Measurements from ENCODE around the gene PITRM1.

The PITRM1 gene

GRCh38 chr10:3140280-3140679, 32.3 kb downstream of the PITRM1 start:
- in situ Hi-C loops (cut with MboI; ENCODE audit: low sequenced_read_pairs): no loop called here

DNA sequence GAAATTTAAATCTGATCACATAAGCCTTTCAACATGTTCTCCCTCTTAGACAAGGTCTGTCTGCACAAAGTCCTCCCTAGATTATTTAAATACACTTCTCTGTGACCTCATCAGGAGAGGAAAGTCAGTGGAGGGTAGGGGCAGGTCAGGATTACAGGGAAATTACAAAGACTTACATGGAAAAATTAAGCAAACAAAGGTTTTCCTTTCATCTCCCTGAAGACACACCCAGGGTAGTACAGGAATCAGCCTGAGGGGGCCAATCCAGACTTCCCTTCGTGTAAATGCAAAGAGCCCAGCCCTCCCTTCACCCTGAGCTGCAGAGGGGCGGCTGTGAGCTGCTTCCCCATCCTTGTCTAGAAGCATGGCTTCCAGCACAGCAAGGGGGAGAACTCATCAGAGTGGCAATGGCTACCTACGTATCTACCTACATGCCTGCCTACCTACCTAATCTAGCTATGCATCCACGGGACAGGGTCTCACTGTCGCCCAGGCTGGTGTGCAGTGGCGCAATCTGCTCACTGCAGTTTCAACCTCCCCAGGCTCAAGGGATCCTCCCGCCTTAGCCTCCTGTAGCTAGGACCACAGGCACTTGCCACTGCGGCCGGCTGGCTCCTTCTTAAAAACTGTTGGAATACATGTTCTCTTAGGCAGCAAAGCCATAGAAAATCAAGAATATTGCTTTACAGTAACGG, 33.2 kb downstream of the PITRM1 start:
- in situ Hi-C loops (cut with MboI; ENCODE audit: low sequenced_read_pairs): no loop called here

GRCh38 chr10:3137958-3138726, 34.4 kb downstream of the PITRM1 start:
- in situ Hi-C loops (cut with MboI; ENCODE audit: low sequenced_read_pairs): no loop called here

DNA sequence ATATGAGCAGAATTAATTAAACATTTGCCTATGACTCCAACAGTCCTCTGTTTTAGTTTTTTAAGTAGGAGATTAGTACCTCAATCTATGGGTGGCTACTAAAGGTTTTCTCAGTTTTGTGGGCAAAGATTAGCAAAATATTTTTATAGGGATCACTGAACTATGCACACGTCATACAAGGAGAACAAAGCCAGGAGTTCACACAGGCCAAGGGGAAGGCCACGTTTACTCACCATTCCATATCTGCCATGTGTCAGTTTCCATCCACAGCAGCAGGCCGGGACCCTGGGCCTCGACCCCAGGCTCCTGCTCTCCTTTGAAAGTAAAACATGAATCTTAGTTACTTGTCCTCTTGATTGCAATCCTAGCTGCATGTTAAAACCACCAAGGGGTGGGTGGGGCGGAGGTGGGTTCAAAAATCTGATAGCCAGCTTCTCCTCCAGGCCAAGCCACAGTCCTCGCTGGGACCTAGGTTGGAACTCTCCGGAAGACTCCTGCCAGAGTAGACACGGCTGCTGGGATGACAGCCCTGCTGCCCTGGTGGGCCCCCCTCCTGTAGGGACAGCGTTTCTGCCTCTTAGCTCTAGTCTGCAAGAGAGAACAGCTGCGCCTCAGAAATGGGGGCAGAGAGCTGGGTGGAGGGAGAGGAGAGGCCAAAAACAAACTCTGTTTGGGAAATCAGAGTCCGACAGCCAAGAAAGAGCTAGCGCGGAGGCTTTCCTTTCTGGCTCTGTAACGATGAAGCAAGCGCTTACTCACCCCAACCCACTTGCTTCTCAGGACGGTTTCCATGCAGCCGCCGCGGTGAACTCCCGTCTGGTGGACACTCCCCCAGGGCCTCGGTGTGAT, 35.6 kb downstream of the PITRM1 start:
- in situ Hi-C loops (cut with MboI; ENCODE audit: low sequenced_read_pairs): no loop called here

DNA sequence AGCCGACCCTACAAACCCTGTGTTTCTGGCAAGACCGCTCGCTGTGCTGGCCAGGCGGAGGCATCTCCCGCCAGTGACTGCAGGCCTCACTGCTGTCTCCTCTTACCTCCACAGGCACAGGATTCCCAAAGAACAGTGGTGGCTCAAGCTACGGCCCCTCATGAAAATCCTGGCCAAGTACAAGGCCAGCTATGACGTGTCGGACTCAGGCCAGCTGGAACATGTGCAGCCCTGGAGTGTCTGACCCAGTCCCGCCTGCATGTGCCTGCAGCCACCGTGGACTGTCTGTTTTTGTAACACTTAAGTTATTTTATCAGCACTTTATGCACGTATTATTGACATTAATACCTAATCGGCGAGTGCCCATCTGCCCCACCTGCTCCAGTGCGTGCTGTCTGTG, 36.2 kb downstream of the PITRM1 start:
- in situ Hi-C loops (cut with MboI; ENCODE audit: low sequenced_read_pairs): no loop called here

DNA sequence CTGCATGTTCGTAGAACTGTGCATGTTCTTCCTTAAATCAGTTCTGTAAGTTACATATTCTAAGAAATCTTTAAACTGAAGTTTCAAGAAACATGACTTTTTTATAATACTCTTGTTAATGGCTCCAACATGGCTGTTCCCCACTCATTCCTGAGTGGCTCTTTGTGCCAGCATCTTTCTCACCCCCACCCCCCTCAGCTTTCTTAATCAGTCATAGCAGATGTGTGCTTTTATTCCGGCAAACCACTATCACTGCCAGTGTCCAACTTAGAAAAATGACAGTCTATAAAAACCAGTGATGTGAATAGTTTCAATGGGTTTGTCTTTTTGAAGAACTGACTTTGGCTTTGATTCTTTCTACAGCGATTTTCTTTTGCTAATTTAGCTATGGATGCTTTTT, 37.6 kb downstream of the PITRM1 start:
- in situ Hi-C loops (cut with MboI; ENCODE audit: low sequenced_read_pairs): no loop called here

GRCh38 chr10:3133948-3134347, 38.6 kb downstream of the PITRM1 start:
- in situ Hi-C loops (cut with MboI; ENCODE audit: low sequenced_read_pairs): no loop called here

DNA sequence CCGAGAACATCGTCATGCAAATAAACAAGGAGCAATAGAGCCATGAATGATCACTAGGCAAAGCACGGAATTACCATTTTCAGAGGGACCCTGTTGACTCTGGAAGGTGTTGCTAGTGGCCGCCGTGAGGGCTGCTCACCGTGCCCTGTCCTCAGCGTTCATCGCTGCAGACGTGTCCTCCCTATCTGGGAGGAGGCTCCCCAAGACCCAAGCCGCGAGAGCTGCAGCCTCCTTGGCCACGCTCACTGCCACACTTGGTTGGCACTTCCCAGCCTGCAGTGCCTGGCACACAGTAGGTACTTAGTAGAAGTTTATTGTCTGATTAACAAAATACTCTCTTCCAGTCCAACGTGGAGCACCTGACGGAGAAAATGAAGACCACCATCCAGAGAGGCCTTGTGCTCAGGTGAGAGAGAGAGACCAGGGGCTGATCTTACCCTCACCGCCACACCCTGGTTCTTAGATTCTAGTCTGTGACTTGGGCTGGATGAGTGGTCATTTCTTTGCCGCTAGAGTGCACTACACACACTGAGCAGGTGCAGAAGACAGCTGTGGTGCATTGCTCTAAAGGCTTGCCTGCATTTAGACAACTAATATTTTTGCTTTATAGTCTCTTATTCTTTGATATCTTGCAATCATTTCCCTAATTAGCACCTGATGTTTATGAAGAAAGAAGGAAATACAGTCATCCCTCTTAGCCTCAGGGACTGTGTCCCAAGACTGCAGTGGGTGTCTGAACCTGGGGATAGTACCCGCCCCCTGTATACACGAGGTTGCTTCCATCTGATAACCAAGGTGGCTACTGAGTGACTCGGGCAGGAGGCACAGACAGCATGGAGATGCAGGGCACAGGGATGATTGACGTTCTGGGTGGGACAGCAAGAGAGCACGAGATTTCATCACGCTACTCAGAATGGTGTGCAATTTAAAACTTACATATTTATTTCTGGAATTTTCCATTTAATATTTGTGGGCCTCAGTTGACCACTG, 40.3 kb downstream of the PITRM1 start:
- in situ Hi-C loops (cut with MboI; ENCODE audit: low sequenced_read_pairs): no loop called here

- in situ Hi-C loops (cut with MboI; ENCODE audit: low sequenced_read_pairs): no loop called here
These were observed 41.5 kb downstream of the PITRM1 start for GRCh38 chr10:3131098-3131497.

- in situ Hi-C loops (cut with MboI; ENCODE audit: low sequenced_read_pairs): no loop called here
These were observed 42.8 kb downstream of the PITRM1 start for GRCh38 chr10:3129581-3130340.

GRCh38 chr10:3128379-3129130, 44.0 kb downstream of the PITRM1 start:
- in situ Hi-C loops (cut with MboI; ENCODE audit: low sequenced_read_pairs): no loop called here

DNA sequence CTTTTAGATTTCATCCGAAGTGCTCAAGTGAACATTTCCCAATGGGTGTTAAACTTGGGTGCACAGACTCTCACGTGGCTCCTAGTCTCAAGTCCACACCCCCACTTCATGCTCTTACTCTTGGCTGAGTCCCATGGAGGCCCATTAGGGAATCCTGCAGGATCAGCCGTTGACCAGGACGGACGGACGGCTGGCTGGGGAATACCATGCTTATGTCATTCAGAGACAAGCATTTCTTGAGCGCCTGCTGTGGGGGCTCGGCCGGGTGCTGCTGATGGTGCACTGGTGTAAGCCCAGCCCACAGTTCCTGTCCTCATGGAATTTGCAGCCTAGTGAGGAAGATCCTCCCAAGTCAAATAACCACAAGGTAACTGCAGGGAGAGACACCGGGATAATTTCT, 44.7 kb downstream of the PITRM1 start:
- in situ Hi-C loops (cut with MboI; ENCODE audit: low sequenced_read_pairs): no loop called here

- in situ Hi-C loops (cut with MboI; ENCODE audit: low sequenced_read_pairs): no loop called here
These were observed 45.7 kb downstream of the PITRM1 start for GRCh38 chr10:3126741-3127346.

- in situ Hi-C loops (cut with MboI; ENCODE audit: low sequenced_read_pairs): no loop called here
These were observed 46.3 kb downstream of the PITRM1 start for GRCh38 chr10:3126249-3126648.

DNA sequence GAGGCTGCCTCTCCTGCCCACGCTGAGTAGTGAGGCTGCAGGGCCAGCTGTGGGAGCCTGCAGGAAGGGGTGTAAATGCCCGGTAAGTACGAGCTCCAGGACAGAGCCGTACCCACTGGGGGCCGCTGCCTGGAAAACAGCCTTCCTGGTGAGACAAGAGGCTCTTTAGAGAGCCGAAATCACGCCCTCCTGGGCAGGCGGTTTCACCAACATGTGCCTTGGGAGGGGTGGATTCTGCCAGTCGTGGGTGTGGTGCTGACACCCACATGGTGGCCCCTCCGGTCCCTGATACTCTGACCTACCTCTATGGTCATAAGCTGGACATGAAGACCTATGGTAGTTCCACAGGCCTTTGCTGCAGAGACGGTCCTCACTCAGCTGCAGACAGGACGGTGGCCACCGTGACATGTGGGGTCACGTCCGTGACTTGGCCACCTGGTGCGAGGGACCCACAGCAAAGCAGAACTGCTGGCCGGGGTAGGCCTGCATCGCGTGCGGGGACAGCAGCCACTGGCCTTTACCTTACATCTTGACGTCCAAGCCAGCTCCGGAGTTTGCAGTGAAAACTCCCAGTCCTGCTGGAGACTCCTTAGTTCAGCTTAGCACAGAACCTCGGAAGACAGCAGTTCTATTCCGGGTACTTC, 46.9 kb downstream of the PITRM1 start:
- in situ Hi-C loops (cut with MboI; ENCODE audit: low sequenced_read_pairs): no loop called here

- in situ Hi-C loops (cut with MboI; ENCODE audit: low sequenced_read_pairs): no loop called here
These were observed 48.0 kb downstream of the PITRM1 start for GRCh38 chr10:3124412-3125175.

All from HL-60/S4 treated with phorbol 12-myristate 13-acetate at 8.2 ng/mL for 4 days and 3 days (cell line).